Measurements from ENCODE around the gene NUFIP2.
"Not testable (repeated sequence)": the region's sequence is repeated elsewhere in the genome, so short reads cannot be mapped to it uniquely, and the experiment has no call there.

GRCh38 chr17:29271980-29272379 lies 22.0 kb downstream of the NUFIP2 start:
- not testable (repeated sequence) for TF ChIP-seq CTCF, POLR2A, POLR2AphosphoS5, EP300 (IDR thresholded peaks at IDR 0.05)

All from suprapubic skin (tissue), 4 donors.